GM18951 (cell line): ENCODE results near the gene STRIP2.
"Not testable (repeated sequence)": the region's sequence is repeated elsewhere in the genome, so short reads cannot be mapped to it uniquely, and the experiment has no call there.

Experiments
- POLR2A ChIP-seq: IDR thresholded peaks from 4 replicates; pipeline ENCODE4 v1.6.1; 2011; ENCODE audit warnings: mild to moderate bottlenecking; ENCODE audit not compliant: insufficient read length, insufficient read depth; ENCODE audit errors: extremely low read depth
- in situ Hi-C: fragments of 300-500 bp; cut with MboI; formaldehyde crosslinking; loops from one replicate; pipeline ENCODE4 v1.12.0; 2022; ENCODE audit warnings: low sequenced_read_pairs, mixed read lengths, inconsistent platforms; ENCODE audit not compliant: unreplicated experiment

Gene STRIP2

GRCh38 chr7:129525225-129525862 lies 91.1 kb downstream of the STRIP2 start:
- no peak for TF ChIP-seq POLR2A
- in situ Hi-C loops = no loop called here

DNA sequence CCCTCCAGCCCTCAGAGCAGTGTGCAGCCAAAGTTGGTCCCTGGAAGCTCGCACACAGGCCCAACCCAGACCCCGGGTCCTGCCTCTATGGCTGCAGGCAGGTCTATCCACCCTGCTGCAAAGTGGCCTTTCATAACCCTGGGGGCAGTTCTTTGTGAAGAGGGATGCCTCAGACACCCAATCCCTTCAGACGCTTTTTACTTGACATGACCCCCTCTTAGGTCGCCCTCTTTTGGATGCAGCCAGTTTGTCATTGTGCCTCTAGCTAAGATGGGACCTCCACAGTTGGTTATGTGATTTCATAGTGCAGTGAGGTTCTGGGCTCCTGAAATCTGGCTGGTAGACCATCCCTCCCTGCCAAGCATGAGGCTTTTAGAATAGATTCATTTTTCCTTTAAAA lies 95.4 kb downstream of the STRIP2 start:
- in situ Hi-C loops = no loop called here
- TF ChIP-seq POLR2A = no peak

GRCh38 chr7:129530795-129531391 lies 96.7 kb downstream of the STRIP2 start:
- in situ Hi-C loops = no loop called here
- TF ChIP-seq POLR2A = no peak

- in situ Hi-C loops = no loop called here
- no peak for TF ChIP-seq POLR2A
These were observed 97.5 kb downstream of the STRIP2 start for GRCh38 chr7:129531721-129532120.

- TF ChIP-seq POLR2A = no peak
- in situ Hi-C loops = no loop called here
These were observed 98.1 kb downstream of the STRIP2 start for GRCh38 chr7:129532375-129532774.

GRCh38 chr7:129534558-129535274 lies 100.5 kb downstream of the STRIP2 start:
- in situ Hi-C loops = not testable (repeated sequence)

- in situ Hi-C loops = no loop called here
- TF ChIP-seq POLR2A = no peak
These were observed 101.7 kb downstream of the STRIP2 start for GRCh38 chr7:129535896-129536295.

GRCh38 chr7:129536323-129536722 lies 102.1 kb downstream of the STRIP2 start:
- in situ Hi-C loops = no loop called here
- no peak for TF ChIP-seq POLR2A
